CD1c-positive myeloid dendritic cell (primary cell): Measurements from ENCODE around the gene DBNL.

Experiments
- DNase-seq: peaks from one replicate; pipeline ENCODE4 v3.0.0-alpha.2; 2016; ENCODE audit errors: extremely low spot score

Gene DBNL

DNA sequence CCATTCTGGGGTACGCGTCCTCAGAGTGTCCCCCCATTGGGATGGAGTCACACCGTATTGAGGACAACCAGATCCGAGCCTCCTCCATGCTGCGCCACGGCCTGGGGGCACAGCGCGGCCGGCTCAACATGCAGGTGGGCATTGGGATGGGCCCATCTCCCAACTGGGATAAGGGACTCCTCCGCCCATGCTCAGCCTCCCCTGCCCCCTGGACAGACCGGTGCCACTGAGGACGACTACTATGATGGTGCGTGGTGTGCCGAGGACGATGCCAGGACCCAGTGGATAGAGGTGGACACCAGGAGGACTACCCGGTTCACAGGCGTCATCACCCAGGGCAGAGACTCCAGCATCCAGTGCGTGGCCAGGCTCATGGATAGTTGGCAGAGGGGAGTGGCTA, 65.5 kb downstream of the DBNL start:
- no peak for DNase-seq

DNA sequence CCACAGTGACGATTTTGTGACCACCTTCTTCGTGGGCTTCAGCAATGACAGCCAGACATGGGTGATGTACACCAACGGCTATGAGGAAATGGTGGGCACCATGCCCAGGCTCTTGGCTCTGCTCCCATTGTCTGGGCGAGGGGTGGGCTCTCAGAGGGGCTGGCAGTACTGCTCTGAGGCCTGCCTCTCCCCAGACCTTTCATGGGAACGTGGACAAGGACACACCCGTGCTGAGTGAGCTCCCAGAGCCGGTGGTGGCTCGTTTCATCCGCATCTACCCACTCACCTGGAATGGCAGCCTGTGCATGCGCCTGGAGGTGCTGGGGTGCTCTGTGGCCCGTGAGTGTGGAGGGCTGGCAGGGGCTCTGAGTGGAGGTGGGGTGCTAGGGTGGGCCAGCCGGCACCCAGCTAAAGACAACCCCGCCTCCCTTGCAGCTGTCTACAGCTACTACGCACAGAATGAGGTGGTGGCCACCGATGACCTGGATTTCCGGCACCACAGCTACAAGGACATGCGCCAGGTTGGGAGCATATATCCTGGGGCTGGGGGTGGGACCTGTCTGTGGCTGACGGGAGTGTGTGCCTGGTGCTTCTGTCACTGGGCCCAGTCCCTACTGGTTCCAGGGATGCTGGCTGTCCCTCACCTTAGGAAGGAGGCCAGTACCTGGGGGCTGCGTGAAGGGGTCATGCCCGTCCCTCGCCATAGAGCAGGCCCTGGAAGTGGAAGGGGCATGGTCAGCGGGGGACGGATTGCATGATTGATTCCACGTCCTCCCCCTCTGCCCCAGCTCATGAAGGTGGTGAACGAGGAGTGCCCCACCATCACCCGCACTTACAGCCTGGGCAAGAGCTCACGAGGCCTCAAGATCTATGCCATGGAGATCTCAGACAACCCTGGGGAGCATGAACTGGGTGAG, 66.5 kb downstream of the DBNL start:
- DNase-seq: no peak
